Lung (tissue), 12 donors: ENCODE measurements around the gene NUB1. TPM values are rescaled to one million over a fixed set of nuclear protein-coding genes. Genes with fewer than 3 reads are reported as not detected.

ENCODE experiments used
- ATAC-seq: fragments of 200-7000 bp; cut with Tn5 transposase; one replicate; pipeline ENCODE4 v1.9.1; 2020; ENCODE audit warnings: moderate number of reproducible peaks; ENCODE audit not compliant: insufficient read depth, low FRiP score
- DNase-seq, 3 donors: peaks; one replicate each; pipeline ENCODE4 v3.0.0-alpha.2; 2013 to 2017
- H3K27ac ChIP-seq, 2 donors: one replicate each; pipeline ENCODE4 v1.5.1; 2013; ENCODE audit warnings: mild to moderate bottlenecking in 2 of 2, moderate library complexity in 2 of 2, control low read depth in 1 of 2, inconsistent platforms in 1 of 2, low read depth in 1 of 2, low read length in 1 of 2
- H3K27me3 ChIP-seq, 3 donors: one replicate each; pipeline ENCODE4 v1.5.1; 2013; ENCODE audit warnings: low read length in 2 of 3; ENCODE audit not compliant: control insufficient read depth in 3 of 3, insufficient read depth in 3 of 3
- H3K36me3 ChIP-seq, 4 donors: one replicate each; pipeline ENCODE4 v1.5.1; 2013; ENCODE audit warnings: low read length in 4 of 4, mild to moderate bottlenecking in 1 of 4, moderate library complexity in 1 of 4; ENCODE audit not compliant: control insufficient read depth in 4 of 4, insufficient read depth in 4 of 4
- H3K4me1 ChIP-seq, 5 donors: one replicate each; pipeline ENCODE4 v1.5.1; 2013; ENCODE audit warnings: low read length in 5 of 5, mild to moderate bottlenecking in 2 of 5, moderate library complexity in 1 of 5; ENCODE audit not compliant: control insufficient read depth in 5 of 5, insufficient read depth in 5 of 5
- H3K4me3 ChIP-seq: one replicate; pipeline ENCODE4 v1.5.1; 2013; ENCODE audit warnings: mild to moderate bottlenecking, control low read depth, moderate library complexity
- H3K9ac ChIP-seq, 2 donors: one replicate each; pipeline ENCODE4 v1.5.1; 2013; ENCODE audit warnings: low read length in 2 of 2, control low read depth in 1 of 2; ENCODE audit not compliant: insufficient read depth in 1 of 2
- H3K9me3 ChIP-seq, 4 donors: one replicate each; pipeline ENCODE4 v1.5.1; 2013; ENCODE audit warnings: low read length in 3 of 4, mild to moderate bottlenecking in 1 of 4, moderate library complexity in 1 of 4; ENCODE audit not compliant: control insufficient read depth in 4 of 4, insufficient read depth in 3 of 4
- WGBS, 2 donors: extraction: QIAGEN DNeasy Blood & Tissue Kit; methylation state at CpG; one replicate each; pipeline ENCODE4 v1.1.7; 2013; 5-methylcytosine and 5-hydroxymethylcytosine counted together
- polyA plus RNA-seq, 2 donors: library from polyadenylated mRNA; stranded (reverse); fragments of 200-250 nt; gene quantifications; one replicate each; pipeline ENCODE4 v1.2.1, GENCODE V29; 2013
- total RNA-seq, 2 donors: library from RNA; depleted of rRNA in 1 of 2; stranded (reverse); fragments of >200 nt in 1 of 2; gene quantifications; one replicate each; pipeline ENCODE4 v1.2.1, GENCODE V29; 2014 to 2021
- TF ChIP-seq, protein P1 (sequence below): IDR thresholded peaks from 2 replicates; pipeline ENCODE4 v1.5.1; 2012; ENCODE audit warnings: mild to moderate bottlenecking; ENCODE audit errors: control extremely low read depth, extremely low read depth
- donor health status: control.
- donor health status: control.
- donor health status: Bipolar disorder and iron deficiency.
- donor health status: healthy.
- donor health status: DM: yes; HTN: yes; CAD: no.

Gene NUB1
- total and polyA plus RNA-seq, 4 donors: 22.6 to 47.4 (median 34.6) TPM

DNA sequence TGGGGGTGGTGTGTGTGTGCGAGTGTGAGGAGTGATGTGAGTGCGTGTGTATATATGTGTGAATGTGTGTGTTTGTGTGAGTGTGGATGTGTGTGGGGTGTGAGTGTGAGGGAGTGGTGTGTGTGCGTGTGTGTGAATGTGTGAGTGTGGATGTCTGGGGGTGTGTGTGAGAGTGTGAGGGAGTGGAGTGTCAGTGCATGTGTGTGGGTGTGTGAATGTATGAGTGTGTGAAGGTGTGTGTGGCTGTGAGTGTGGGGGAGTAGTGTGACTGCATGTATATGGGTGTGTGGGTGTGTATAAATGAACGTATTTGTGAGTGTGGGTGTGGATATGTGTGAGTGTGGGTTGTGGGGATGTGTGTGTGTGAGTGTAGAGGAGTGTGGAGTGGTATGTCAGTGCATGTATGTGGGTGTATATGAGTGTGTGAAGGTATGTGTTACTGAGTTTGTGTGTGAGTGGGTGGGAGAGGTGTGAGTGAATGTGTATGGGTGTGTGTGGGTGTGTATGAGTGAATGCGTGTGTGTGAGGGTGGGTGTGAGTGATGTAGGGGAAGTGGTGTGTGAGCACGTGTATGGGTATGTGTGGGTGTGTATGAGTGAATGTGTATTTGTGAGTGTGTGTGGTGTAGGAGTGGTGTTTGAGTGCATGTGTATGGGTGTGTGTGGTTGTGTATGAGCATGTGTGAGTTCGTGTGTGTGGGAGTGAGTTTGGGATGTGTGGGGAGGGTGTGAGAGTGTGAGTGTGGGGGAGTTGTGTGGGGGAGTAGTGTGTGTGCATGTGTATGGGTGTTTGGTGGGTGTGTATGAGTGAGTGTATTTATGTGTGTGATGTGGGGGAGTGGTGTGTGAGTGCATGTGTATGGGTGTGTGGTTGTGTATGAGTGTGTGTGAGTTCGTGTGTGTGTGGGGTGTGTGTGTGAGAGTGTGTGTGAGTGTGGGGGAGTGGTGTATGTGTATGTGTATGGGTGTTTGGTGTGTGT, 28.5 kb upstream of the NUB1 start:
- Histone ChIP-seq H3K27ac (no peak overlapping the region), H3K36me3 (no peaks in the 10 kb centered on the region), H3K9me3 (peaks cover 0 to 5% (median 1%) of the 10 kb centered on the region in 4 donors), H3K9ac (no peak overlapping the region), H3K4me1 (peaks cover 0 to 23% (median 3%) of the 10 kb centered on the region in 5 donors), H3K27me3 (no peaks in the 10 kb centered on the region), H3K4me3 (no peak overlapping the region)
- 77 to 82% methylated on average over 8 of the region's 8 CpGs for WGBS, 2 donors
- TF ChIP-seq, protein P1, sequence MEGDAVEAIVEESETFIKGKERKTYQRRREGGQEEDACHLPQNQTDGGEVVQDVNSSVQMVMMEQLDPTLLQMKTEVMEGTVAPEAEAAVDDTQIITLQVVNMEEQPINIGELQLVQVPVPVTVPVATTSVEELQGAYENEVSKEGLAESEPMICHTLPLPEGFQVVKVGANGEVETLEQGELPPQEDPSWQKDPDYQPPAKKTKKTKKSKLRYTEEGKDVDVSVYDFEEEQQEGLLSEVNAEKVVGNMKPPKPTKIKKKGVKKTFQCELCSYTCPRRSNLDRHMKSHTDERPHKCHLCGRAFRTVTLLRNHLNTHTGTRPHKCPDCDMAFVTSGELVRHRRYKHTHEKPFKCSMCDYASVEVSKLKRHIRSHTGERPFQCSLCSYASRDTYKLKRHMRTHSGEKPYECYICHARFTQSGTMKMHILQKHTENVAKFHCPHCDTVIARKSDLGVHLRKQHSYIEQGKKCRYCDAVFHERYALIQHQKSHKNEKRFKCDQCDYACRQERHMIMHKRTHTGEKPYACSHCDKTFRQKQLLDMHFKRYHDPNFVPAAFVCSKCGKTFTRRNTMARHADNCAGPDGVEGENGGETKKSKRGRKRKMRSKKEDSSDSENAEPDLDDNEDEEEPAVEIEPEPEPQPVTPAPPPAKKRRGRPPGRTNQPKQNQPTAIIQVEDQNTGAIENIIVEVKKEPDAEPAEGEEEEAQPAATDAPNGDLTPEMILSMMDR: no peak
- ATAC-seq (no peak), DNase-seq (no peak)

DNA sequence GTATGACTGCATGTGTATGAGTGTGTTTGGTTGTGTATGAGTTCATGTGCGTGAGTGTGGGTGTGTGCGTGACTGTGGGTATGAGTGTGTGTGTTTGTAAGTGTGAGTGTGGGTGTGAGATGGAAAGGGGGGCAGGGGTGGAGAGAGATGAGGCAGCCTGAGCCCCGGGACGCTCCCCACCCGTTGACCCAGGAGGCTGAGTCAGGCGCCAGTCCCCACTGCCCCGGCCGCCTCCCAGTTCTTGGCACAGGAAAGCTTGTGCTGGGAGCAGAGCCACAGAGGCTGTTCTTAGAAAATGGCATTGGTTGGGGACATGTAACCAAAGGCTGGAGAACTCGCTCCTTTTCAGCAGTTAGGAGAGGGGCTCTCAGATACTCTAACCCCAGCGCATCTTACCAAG, 27.8 kb upstream of the NUB1 start:
- H3K27me3 ChIP-seq: no peaks in the 10 kb centered on the region
- DNase-seq (peak; percentile 58 to 70 (median 66)), ATAC-seq (no peak)
- TF ChIP-seq, protein P1: no peak
- H3K36me3 ChIP-seq: no peaks in the 10 kb centered on the region
- WGBS, 2 donors: 41 to 67% methylated on average over 10 of the region's 10 CpGs
- H3K9ac ChIP-seq: no peak overlapping the region
- H3K4me3 ChIP-seq: no peak overlapping the region
- H3K4me1 ChIP-seq: peaks cover 0 to 16% (median 3%) of the 10 kb centered on the region in 5 donors
- peaks cover 0 to 5% (median 1%) of the 10 kb centered on the region in 4 donors for H3K9me3 ChIP-seq
- H3K27ac ChIP-seq: no peak overlapping the region

DNA sequence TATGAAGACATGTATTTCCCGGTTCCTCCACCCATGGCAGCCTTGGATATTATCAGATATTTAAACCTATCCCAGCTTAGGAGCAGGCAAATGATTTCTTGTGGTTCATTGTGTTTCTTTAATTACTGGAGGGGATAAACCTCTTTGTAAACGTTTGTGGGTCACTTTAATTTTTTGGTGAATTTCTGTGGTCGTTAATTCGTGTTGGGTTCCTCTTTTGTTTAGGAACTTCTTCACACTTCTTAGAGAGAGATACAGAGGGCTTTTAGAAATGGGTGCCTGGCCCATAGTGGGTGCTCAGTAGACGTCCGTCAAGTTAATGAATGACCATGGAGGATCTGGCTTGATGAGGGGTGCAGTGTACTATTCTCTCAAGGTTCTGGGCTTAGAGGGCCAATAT, 27.2 kb upstream of the NUB1 start:
- 48 to 50% methylated on average over 6 of the region's 6 CpGs for WGBS, 2 donors
- no peaks in the 10 kb centered on the region for H3K27me3 ChIP-seq
- H3K4me3 ChIP-seq: no peak overlapping the region
- peaks cover 0 to 11% (median 0%) of the 10 kb centered on the region in 5 donors for H3K4me1 ChIP-seq
- TF ChIP-seq, protein P1: no peak
- DNase-seq (no peak), ATAC-seq (no peak)
- peaks cover 0 to 6% (median 3%) of the 10 kb centered on the region in 4 donors for H3K9me3 ChIP-seq
- no peak overlapping the region for H3K9ac ChIP-seq
- no peak overlapping the region for H3K27ac ChIP-seq
- H3K36me3 ChIP-seq: no peaks in the 10 kb centered on the region
